ENCODE data around the gene EHMT1. TPM values are rescaled to one million over a fixed set of nuclear protein-coding genes. Genes with fewer than 3 reads are reported as not detected.

The EHMT1 gene
- polyA plus RNA-seq, 1 of the 3 experiments (the other 2 are of a cell fraction), result 39.5 TPM

DNA sequence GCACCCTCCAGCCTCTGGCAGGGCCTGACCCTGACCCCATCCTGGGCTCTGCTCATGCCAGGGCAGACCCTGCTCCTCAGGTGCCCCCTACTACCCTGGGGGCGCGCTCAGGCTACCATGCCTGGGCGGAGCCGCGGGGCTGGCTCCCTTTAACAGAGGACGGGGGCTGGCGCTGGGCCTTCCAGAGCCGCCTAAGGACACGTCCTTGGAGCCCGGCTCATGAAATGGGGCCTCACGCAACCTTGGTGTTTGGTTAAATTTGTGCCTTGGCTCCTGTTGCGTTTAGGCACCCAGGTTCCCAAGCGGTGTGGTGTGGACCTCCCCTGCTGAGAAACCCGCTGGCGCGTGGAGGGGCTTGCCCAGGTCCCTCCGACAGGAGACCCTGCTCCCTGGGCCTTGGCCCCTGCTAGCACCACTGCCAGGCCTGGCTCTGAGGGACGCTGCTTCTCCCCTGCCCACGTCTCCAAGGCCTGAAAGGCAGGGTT is 3.4 kb upstream of the EHMT1 start:
- no peak for DNase-seq
- no peak overlapping the region; a peak in 1 of 4 replicates for H3K27ac ChIP-seq (ENCODE audit: low read depth in 2 of 2, low read length in 1 of 2)
- TF ChIP-seq YY1 (IDR thresholded peaks at IDR 0.05; ENCODE audit: low read depth), result no peak
- TF ChIP-seq, protein P1, sequence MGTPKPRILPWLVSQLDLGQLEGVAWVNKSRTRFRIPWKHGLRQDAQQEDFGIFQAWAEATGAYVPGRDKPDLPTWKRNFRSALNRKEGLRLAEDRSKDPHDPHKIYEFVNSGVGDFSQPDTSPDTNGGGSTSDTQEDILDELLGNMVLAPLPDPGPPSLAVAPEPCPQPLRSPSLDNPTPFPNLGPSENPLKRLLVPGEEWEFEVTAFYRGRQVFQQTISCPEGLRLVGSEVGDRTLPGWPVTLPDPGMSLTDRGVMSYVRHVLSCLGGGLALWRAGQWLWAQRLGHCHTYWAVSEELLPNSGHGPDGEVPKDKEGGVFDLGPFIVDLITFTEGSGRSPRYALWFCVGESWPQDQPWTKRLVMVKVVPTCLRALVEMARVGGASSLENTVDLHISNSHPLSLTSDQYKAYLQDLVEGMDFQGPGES (IDR thresholded peaks at IDR 0.05; ENCODE audit: low read depth, low read length), result no peak
- TF ChIP-seq RFX5 (IDR thresholded peaks at IDR 0.05; ENCODE audit: low read length), result no peak
- TF ChIP-seq GATA2 (CRISPR knock-in tag; IDR thresholded peaks at IDR 0.05), result no peak
- TF ChIP-seq GABPA (IDR thresholded peaks at IDR 0.05; ENCODE audit: low read depth), result no peak
- no peak for TF ChIP-seq RAD21 (IDR thresholded peaks at IDR 0.05; ENCODE audit: low read length)
- TF ChIP-seq JUND (IDR thresholded peaks at IDR 0.05), result no peak
- TF ChIP-seq, protein P2, sequence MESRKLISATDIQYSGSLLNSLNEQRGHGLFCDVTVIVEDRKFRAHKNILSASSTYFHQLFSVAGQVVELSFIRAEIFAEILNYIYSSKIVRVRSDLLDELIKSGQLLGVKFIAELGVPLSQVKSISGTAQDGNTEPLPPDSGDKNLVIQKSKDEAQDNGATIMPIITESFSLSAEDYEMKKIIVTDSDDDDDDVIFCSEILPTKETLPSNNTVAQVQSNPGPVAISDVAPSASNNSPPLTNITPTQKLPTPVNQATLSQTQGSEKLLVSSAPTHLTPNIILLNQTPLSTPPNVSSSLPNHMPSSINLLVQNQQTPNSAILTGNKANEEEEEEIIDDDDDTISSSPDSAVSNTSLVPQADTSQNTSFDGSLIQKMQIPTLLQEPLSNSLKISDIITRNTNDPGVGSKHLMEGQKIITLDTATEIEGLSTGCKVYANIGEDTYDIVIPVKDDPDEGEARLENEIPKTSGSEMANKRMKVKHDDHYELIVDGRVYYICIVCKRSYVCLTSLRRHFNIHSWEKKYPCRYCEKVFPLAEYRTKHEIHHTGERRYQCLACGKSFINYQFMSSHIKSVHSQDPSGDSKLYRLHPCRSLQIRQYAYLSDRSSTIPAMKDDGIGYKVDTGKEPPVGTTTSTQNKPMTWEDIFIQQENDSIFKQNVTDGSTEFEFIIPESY (IDR thresholded peaks at IDR 0.05; ENCODE audit: borderline replicate concordance, low read depth), result no peak
- 99% methylated on average over 10 of the region's 19 CpGs for WGBS (ENCODE audit: low lambda C conversion rate)
- H3K27me3 ChIP-seq (ENCODE audit: insufficient read depth), result no peaks in the 10 kb centered on the region
- no peaks in the 10 kb centered on the region for H3K9me3 ChIP-seq
- peaks cover 2% of the 10 kb centered on the region for H4K20me1 ChIP-seq (ENCODE audit: insufficient read depth)
- no peak overlapping the region for H3K9ac ChIP-seq
- H3K4me2 ChIP-seq, result no peak overlapping the region
- no peaks in the 10 kb centered on the region for H3K9me2 ChIP-seq
- CTCF ChIA-PET, result no interaction called here
- peaks cover 61% of the 10 kb centered on the region for H3K79me2 ChIP-seq (ENCODE audit: insufficient read depth)
- H3K36me3 ChIP-seq (replicated peaks in 1 of 2; ENCODE audit: control insufficient read depth in 1 of 2, insufficient read depth in 2 of 2, low read length in 1 of 2), result peaks cover 3 to 24% of the 10 kb centered on the region in 2 experiments
- H2AFZ ChIP-seq (ENCODE audit: low read depth), result no peak overlapping the region
- H3K4me1 ChIP-seq (ENCODE audit: control insufficient read depth in 1 of 2, insufficient read depth in 2 of 2, low read depth in 1 of 2, low read length in 1 of 2), result peaks cover 18 to 25% of the 10 kb centered on the region in 2 experiments
- peaks cover 16% of the 10 kb centered on the region for H3F3A ChIP-seq (replicated peaks; ENCODE audit: insufficient read depth)
- POLR2A ChIA-PET, result interaction anchor here (0.6 kb wide), 1 partner anchor 24 kb away, joined by 3 read pairs; no protein-coding TSS in a partner anchor
- no peak overlapping the region for H3K4me3 ChIP-seq (ENCODE audit: low read depth in 2 of 2, low read length in 1 of 2)

DNA sequence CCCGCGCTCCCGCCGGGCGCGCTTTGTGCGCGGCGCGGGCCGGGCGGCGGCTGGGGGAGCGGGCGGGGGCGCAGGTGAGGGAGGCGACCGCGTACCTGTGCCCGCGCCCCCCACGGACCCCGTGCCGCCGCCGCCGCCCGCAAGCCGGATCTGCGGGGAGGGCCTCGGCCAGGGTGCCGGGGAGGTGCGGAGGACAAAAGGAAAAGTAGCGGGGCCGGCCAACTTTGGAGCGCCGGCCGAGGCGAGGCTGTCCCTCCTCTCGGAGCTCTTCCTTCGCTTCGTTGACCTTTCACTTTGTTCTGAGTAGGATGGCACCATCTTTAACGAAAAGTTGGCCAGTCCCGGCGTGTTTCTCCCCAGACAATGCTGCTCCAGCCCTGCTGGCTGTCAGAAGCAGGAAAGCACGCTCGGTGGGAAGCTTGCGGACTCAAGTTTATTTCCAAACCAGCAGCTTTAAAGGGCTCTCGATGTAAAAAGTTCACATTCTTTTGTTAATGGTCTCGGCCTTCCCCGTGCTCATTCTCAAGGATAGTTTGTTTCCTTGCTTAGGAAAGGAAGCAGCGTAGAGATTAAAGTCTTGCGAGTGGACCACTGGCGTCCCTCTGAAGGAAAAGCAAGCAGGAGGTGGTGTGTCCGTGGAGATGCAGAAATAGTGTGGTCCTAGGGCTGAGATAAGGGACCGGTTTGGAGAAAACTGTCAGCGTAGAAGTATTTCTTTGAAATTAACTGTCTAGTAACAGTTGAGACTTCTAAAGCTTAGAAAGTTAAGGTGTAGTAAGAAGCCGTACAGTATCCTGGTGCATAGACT is 639 bp downstream of the EHMT1 start:
- POLR2A ChIA-PET, result interaction anchor here (0.7 to 1.3 kb wide), 4 partner anchors 12 to 60 kb away, joined by 3 to 7 read pairs (median 4); partner anchors contain the start of gene ARRDC1
- TF ChIP-seq MEF2A (IDR thresholded peaks at IDR 0.05; ENCODE audit: borderline replicate concordance, low read depth) (no peak), CHD2 (IDR thresholded peaks at IDR 0.05; ENCODE audit: low read length, partially characterized antibody) (no peak), SIN3A (IDR thresholded peaks at IDR 0.05; ENCODE audit: borderline replicate concordance, low read depth, low read length) (peak; percentile 82; the same call in 1 of the 2 replicates), MXI1 (IDR thresholded peaks at IDR 0.05; ENCODE audit: low read depth, low read length) (peak; percentile 94), NRF1 (IDR thresholded peaks at IDR 0.05; ENCODE audit: low read depth, low read length) (no peak), TCF12 (IDR thresholded peaks at IDR 0.05) (no peak), POLR2AphosphoS5 (IDR thresholded peaks at IDR 0.05; ENCODE audit: low read depth, low read length) (no peak), YY1 (IDR thresholded peaks at IDR 0.05; ENCODE audit: low read depth) (0 out of 2 replicates have a peak, but pooled peaks have one; percentile 33)
- TF ChIP-seq, protein P3, sequence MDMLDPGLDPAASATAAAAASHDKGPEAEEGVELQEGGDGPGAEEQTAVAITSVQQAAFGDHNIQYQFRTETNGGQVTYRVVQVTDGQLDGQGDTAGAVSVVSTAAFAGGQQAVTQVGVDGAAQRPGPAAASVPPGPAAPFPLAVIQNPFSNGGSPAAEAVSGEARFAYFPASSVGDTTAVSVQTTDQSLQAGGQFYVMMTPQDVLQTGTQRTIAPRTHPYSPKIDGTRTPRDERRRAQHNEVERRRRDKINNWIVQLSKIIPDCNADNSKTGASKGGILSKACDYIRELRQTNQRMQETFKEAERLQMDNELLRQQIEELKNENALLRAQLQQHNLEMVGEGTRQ (IDR thresholded peaks at IDR 0.05; ENCODE audit: borderline replicate concordance, low read depth, low read length), result no peak
- TF ChIP-seq, protein P4, sequence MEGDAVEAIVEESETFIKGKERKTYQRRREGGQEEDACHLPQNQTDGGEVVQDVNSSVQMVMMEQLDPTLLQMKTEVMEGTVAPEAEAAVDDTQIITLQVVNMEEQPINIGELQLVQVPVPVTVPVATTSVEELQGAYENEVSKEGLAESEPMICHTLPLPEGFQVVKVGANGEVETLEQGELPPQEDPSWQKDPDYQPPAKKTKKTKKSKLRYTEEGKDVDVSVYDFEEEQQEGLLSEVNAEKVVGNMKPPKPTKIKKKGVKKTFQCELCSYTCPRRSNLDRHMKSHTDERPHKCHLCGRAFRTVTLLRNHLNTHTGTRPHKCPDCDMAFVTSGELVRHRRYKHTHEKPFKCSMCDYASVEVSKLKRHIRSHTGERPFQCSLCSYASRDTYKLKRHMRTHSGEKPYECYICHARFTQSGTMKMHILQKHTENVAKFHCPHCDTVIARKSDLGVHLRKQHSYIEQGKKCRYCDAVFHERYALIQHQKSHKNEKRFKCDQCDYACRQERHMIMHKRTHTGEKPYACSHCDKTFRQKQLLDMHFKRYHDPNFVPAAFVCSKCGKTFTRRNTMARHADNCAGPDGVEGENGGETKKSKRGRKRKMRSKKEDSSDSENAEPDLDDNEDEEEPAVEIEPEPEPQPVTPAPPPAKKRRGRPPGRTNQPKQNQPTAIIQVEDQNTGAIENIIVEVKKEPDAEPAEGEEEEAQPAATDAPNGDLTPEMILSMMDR (IDR thresholded peaks at IDR 0.05), result no peak
- TF ChIP-seq, protein P5, sequence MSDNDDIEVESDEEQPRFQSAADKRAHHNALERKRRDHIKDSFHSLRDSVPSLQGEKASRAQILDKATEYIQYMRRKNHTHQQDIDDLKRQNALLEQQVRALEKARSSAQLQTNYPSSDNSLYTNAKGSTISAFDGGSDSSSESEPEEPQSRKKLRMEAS (IDR thresholded peaks at IDR 0.05; ENCODE audit: low read depth), result peak; percentile 55; the same call in 1 of the 2 replicates
- peaks cover 82% of the 10 kb centered on the region for H3K79me2 ChIP-seq (ENCODE audit: insufficient read depth)
- DNase-seq, result no peak
- WGBS (ENCODE audit: low lambda C conversion rate), result 4% methylated on average over 18 of the region's 58 CpGs
- H2AFZ ChIP-seq (ENCODE audit: low read depth), result peak overlapping the region; percentile 57; the same call in 1 of the 2 replicates
- peaks cover 15 to 25% of the 10 kb centered on the region in 2 experiments; a peak in 3 of 4 replicates for H3K4me1 ChIP-seq (ENCODE audit: control insufficient read depth in 1 of 2, insufficient read depth in 2 of 2, low read depth in 1 of 2, low read length in 1 of 2)
- no peaks in the 10 kb centered on the region for H3K9me3 ChIP-seq
- H3K9ac ChIP-seq, result peak overlapping the region; percentile 86
- no peaks in the 10 kb centered on the region for H3K27me3 ChIP-seq (ENCODE audit: insufficient read depth)
- H3K4me3 ChIP-seq (ENCODE audit: low read depth in 2 of 2, low read length in 1 of 2), result peak overlapping the region; percentile 76 to 97
- CTCF ChIA-PET, result interaction anchor here (1.0 kb wide), 1 partner anchor 40 kb away, joined by 3 read pairs; no protein-coding TSS in a partner anchor
- H3K27ac ChIP-seq (ENCODE audit: low read depth in 2 of 2, low read length in 1 of 2), result peak overlapping the region; percentile 65 to 66
- peaks cover 16 to 17% of the 10 kb centered on the region in 2 experiments for H3K36me3 ChIP-seq (replicated peaks in 1 of 2; ENCODE audit: control insufficient read depth in 1 of 2, insufficient read depth in 2 of 2, low read length in 1 of 2)
- H3K9me2 ChIP-seq, result no peaks in the 10 kb centered on the region
- peak overlapping the region; percentile 81 for H3K4me2 ChIP-seq
- peaks cover 11% of the 10 kb centered on the region for H3F3A ChIP-seq (replicated peaks; ENCODE audit: insufficient read depth)
- peaks cover 40% of the 10 kb centered on the region for H4K20me1 ChIP-seq (ENCODE audit: insufficient read depth)
